Right forelimb (tissue), 1 donor: ENCODE results near the gene PGLYRP3.
A peak's percentile ranks its signal among the peaks of the same experiment; 100 is the strongest.

Source experiments
- DNase-seq: peaks from one replicate; pipeline ENCODE4 v3.0.0-alpha.2; 2018

PGLYRP3 gene

GRCh38 chr1:153312570-153313186, at the start of gene PGLYRP3:
TSS of gene PGLYRP3 (minus strand) at chr1:153312952. CDS start at chr1:153310665, 2,287 bp downstream.
- DNase-seq: no peak

GRCh38 chr1:153362187-153362775, 49.5 kb upstream of the PGLYRP3 start:
- DNase-seq: no peak

GRCh38 chr1:153361480-153362109, 48.8 kb upstream of the PGLYRP3 start:
- no peak for DNase-seq

DNA sequence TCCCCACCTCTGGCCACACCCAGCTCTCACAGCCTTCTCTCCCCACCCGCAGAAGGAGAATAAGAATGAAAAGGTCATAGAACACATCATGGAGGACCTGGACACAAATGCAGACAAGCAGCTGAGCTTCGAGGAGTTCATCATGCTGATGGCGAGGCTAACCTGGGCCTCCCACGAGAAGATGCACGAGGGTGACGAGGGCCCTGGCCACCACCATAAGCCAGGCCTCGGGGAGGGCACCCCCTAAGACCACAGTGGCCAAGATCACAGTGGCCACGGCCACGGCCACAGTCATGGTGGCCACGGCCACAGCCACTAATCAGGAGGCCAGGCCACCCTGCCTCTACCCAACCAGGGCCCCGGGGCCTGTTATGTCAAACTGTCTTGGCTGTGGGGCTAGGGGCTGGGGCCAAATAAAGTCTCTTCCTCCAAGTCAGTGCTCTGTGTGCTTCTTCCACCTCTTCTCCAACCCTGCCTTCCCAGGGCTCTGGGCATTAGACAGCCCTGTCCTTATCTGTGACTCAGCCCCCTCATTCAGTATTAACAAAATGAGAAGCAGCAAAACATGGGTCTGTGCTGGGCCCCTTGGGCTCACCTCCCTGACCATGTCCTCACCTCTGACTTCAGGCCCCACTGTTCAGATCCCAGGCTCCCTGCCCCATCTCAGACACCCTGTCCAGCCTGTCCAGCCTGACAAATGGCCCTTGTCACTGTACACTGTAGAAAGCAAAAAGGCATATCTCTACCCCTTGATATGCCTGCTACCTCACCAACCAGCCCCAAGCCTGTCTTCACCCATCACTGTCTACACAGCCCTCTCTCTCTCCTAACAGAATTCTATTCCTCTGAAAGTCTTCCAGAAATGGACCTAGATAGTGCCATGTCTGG, 48.1 kb upstream of the PGLYRP3 start:
- no peak for DNase-seq

DNA sequence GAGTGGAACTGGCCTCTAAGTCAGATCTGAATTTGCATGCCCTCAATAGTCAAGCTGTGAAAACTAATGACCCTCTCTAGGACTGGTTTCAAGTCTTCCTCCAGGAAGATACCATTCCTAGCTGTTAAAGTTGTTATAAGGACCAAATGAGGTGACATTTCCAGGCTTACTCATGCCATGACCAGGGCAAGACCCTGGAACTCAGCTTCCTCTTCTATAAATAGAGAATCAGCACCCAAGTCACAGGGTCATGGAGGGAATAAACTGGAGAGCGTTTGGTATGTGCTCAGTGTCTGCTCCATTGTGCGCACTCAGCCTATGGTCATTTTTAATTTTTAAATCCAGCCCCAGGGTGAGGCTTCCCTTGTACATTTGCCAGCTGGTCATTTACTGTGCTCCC, 47.4 kb upstream of the PGLYRP3 start:
- no peak for DNase-seq

DNA sequence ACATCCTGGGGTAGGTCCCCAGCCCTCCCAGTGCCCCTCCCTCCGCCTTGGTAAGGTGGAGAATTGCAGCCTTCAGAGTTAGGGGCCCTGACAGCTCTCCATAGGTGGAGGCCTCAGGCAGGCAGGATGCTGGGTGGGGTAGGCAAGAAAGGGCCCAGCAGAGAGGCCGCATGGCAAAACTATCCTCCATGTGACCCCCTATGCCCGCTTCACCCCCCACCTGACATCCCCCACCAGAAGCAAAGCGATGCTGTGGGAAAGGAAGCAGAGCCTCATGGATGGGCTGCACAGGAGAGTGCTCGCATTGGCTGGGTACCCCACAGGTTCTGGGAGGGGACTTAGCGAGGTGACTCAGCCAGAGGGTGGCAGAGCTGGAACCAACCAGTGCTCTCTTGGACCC, 46.5 kb upstream of the PGLYRP3 start:
- no peak for DNase-seq

GRCh38 chr1:153358691-153358975, 45.9 kb upstream of the PGLYRP3 start:
- DNase-seq: no peak

DNA sequence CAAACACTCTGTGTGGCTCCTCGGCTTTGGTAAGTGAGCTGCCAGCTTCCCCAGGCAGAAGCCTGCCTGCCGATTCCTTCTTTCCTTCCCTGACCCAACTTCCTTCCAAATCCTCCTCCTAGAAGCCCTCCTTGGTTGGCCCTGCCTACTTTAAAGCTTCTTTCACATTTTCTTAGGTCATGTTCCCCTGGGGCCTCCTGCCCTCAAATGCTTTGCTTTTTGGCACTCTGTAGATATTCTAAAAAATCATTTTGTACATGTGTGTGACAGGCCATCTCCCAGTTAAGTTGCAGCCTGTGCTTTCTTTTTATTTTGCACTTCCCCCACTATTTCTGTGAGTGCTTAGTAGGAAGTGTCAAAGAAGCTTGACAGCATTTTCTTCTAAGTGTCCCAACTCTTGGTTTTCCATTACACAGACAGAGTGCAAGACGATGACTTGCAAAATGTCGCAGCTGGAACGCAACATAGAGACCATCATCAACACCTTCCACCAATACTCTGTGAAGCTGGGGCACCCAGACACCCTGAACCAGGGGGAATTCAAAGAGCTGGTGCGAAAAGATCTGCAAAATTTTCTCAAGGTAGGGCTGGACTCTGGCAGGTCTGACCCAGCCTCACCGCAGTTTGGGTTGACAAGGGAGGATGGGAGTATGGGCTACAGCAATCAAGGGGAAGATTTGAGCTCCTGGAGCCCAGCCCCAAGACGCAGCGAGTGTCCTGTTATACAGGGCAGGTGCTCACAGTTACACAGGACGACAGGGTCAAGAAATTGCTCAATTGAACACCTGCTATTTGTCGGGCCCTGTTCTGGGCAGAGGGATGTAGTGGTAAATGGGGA, 45.3 kb upstream of the PGLYRP3 start, which contains the start of gene S100A9:
S100A9 (plus strand) TSS at position 2 of the 838 bp plus-strand sequence; CDS start at position 432, 430 bp downstream.
- no peak for DNase-seq

DNA sequence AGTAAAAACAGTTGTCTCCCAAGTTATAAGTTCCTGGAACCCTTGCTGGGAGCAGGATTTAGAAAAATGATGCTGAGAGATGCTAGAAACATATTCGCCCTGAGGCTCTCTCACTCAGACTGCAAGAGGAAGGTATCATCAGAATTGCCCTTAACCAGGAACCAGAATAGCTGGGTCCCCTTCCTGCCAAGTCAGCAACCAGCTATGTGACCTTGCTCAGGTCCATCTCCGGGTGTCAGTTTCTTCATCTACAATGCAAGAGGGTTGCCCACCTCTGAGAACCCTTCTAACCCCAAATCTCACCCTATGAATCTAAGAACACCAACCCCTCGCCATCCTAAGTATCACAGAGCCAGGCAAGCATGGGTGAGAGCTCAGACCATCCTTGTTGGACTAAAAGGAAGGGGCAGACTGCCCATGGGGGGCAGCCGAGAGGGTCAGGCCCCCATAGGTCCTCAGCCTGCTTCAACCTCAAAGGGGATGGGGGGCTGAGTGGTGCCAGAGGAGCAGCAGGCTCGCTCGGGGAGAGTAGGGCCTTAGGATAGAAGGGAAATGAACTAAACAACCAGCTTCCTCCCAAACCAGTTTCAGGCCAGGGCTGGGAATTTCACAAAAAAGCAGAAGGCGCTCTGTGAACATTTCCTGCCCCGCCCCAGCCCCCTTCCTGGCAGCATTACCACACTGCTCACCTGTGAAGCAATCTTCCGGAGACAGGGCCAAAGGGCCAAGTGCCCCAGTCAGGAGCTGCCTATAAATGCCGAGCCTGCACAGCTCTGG, 44.5 kb upstream of the PGLYRP3 start:
- DNase-seq: no peak

- no peak for DNase-seq
Observed at GRCh38 chr1:153356392-153357075, 43.8 kb upstream of the PGLYRP3 start.

DNA sequence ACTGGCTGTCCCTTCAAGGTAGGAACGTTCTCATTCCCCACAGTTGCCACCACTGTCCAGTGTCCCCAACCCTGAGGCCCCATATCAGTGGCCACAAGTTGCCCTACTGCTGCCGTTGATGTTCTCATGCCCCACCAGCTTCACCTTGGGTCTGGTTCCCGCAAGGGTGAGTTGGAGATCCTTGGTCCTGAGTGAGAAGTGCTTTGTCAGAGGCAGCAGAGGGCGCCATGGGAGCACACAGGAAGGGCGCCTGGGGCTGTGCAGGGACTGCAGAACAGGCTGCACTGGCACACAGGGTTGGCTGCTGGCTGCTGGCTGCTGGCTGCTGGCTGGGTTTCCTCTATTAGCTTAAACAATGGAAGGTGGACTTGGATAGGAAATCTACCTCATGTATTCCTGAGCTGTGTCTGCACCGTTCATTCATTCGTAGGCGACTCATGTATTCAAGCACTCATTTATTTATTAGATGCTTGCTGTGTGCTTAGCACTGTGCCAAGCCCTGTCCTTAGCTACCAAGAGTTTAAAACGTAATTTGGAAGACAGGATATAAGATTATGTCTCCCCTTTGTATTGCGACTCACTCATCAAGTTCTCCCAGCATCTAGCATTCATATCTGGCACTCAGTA, 42.8 kb upstream of the PGLYRP3 start:
- no peak for DNase-seq

DNA sequence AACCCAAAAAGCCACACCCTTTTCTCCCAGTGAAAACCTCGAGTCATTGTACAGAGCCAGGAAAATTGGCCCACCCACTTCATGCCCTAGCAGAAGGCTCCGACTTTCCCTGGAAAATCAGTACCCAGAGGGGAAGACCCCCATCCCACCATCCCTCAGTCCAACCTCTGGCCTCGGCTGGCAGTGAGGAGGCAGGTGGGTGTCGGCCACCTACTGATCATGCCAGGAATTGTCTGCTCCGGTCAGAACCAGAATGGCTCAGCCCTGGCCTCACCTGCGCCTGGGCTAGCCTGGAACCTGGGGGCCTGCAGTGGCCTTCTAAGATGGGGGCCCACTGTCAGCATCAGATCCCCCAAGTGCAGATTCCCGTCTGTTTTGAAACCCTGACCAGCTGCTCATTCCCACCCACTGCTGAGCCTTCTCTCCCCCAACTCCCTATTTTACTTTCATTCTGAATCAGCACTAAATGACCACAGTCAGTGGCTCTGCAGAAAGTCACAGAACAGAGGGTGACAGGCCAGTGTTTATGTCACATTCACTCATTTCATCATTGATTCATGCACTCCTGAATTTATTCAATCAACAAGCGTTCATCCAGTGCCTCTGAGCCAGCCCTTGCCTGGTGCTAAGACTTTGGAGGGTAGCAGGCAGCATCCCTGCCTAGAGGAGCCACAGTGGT, 41.9 kb upstream of the PGLYRP3 start:
- no peak for DNase-seq

GRCh38 chr1:153353226-153353947, 40.6 kb upstream of the PGLYRP3 start:
- DNase-seq: no peak

DNA sequence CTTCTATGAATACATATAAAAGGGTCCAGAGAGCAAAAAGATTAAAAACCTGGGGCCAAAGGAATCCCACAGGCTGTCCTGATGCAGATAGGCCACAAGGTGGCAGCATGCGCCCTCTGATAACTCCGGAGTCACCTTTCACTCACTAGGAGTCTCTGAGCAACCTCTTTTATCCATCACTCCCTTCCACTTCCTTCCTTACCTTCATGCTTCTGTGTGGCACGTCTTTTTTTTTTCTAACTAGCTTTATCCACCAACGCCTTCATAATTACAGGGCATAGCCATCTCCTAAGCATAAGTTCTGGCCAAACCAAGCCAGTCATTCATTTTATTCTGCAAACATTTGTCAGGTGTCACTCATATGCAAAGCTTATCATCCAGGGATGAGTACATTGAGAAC, 39.8 kb upstream of the PGLYRP3 start:
- peak; percentile 80 for DNase-seq

DNA sequence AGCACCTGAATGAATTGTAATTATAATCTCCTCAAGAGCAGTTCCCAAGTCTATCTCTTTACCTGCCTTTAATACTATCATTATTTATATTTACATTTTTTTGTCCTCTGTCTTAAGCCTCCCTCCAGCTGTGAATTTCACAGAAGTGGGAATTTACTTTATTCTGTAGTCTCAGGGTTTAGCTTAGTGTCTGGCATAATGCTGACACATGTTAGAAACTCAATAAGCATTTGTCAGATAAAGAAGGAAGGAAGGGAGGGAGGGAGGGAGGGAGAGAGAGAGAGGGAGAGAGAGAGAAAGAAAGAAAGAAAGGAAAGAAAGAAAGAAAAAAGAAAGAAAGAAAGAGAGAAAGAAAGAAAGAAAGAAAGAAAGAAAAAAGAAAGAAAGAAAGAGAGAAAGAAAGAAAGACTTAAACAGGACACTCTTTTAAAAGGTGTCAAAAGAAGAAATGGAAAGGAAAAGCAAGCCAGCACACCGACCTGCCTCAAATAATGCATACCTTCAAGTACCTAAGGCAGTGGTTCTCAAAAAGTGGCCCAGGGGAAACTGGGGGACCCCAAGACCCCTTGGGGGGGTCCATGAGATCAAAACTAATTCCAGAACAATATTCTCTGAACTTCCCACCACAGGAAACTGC, 37.7 kb upstream of the PGLYRP3 start:
- no peak for DNase-seq

- DNase-seq: no peak
Observed at GRCh38 chr1:153349363-153350320, 36.9 kb upstream of the PGLYRP3 start.

DNA sequence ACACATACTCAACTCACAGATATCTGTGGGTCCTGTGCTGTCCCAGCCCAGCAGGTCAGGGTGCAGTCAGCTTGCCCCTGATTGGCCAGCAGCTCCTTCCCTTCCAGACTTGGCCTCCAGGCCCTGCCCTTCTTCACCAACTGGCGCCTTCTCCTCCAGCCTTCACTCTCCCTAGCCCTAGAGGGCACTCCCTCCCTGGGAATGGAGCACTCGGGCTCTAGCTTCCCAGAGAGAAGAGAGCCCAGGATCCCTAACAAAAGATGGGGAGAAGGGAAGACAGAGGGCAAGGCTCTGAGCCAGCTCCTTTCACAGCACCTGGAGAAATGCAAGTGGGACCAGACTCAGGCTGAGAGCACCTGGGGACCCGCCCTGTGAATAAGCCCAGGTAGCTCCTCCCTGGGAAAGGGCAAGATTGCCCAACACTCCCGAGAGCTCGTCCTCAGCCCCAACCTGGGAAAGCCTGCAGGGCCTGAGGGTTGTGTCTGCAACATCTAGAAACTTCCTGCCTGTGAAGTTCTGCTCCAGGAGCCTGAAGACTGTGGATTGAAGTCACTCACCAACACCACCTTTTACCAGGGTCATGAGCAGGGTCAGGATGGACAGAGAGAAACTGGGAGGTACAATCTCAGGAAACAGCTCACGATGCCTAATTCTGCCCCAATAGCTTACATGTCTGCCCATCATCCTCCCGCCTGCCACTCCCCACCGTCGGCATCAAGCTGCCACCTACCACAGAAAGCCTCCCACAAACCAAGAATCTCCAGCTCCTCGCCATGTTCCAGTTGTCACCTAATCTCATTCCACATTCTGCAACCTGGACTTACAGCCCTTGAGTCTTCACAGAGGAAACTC, 36.0 kb upstream of the PGLYRP3 start, which contains the start of gene PGLYRP4:
PGLYRP4 (minus strand) TSS at position 331 of the 852 bp plus-strand sequence. CDS start 909 bp downstream, outside the sequence.
- DNase-seq: no peak
